ENCODE data around the gene GALNT12.

GALNT12 gene

DNA sequence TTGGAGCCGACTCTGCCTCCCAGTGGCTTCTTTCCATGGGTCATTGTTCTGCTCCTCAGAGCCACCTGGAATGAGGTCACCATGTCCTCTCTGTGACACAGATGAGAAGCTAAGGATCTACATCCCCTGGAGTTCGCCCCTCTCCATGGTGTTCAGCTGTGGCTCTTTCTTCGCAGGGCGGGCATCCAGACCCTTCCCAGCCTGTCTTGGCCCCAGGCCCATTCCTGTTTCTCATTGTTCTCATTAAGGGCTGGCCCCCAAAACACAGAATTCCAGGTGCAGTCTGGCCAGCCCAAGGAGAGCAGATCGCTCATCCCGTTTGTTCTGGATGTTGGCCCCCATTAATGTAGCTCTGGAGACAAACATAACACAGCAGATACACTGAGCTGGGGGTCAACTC is 69.8 kb downstream of the GALNT12 start:
- Histone ChIP-seq H3K9me3 (ENCODE audit: insufficient read depth, low read depth, low read length) (no peaks in the 10 kb centered on the region), H3K27me3 (ENCODE audit: insufficient read depth, low read length) (no peaks in the 10 kb centered on the region), H3K4me3 (ENCODE audit: low read length) (no peak overlapping the region), H3K9ac (ENCODE audit: low read depth, low read length) (no peak overlapping the region), H3K36me3 (ENCODE audit: insufficient read depth, low read length) (no peaks in the 10 kb centered on the region), H3K27ac (ENCODE audit: low read depth, low read length) (no peak overlapping the region), H3K4me1 (ENCODE audit: insufficient read depth, low read length) (no peaks in the 10 kb centered on the region)
- 95% methylated on average over 6 of the region's 6 CpGs for WGBS

DNA sequence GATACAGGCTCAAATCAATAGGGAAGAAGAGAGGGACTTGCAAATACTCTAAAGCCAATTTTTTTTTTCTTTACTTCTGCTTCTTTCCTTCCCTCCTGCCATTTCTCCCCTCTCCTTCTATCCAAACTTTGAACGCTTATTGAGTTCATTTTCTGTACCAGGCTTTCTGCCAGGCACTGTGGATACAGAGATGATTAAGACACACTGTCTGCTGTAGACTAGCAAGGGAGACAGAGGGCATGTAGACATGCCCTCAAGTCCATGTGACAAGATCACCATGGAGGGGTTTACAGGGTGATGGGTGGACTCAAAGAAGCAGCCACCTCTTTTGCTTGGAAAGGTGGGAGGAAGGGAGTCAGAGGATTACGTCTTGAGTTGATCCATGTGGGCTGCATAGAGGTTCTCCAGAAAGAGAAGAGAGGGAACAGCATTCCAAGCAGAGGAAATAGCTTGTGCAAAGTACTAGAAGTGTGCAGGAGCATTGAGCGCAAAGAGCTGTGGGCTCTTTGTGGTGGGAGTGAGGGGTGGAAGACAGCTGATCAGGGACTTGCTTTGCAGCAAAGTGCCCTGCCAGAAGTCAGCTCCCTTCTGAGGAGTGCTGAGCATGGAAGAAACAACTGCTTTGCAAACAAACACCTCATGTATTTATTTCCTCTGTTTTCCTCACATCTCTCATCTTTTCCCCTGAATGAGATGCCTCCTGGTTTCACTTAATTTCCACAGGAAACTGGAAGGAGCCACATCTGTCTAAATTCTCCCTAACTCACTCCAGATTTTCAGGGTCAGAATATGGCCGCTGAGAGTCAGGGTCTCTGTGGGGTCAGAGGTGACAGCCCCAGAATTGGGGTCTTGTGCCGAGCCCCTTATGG is 71.9 kb downstream of the GALNT12 start:
- Histone ChIP-seq H3K27me3 (ENCODE audit: insufficient read depth, low read length) (no peaks in the 10 kb centered on the region), H3K27ac (ENCODE audit: low read depth, low read length) (no peak overlapping the region), H3K36me3 (ENCODE audit: insufficient read depth, low read length) (no peaks in the 10 kb centered on the region), H3K4me3 (ENCODE audit: low read length) (no peak overlapping the region), H3K9ac (ENCODE audit: low read depth, low read length) (no peak overlapping the region), H3K4me1 (ENCODE audit: insufficient read depth, low read length) (no peaks in the 10 kb centered on the region), H3K9me3 (ENCODE audit: insufficient read depth, low read depth, low read length) (no peaks in the 10 kb centered on the region)
- 94% methylated on average over 5 of the region's 5 CpGs for WGBS

DNA sequence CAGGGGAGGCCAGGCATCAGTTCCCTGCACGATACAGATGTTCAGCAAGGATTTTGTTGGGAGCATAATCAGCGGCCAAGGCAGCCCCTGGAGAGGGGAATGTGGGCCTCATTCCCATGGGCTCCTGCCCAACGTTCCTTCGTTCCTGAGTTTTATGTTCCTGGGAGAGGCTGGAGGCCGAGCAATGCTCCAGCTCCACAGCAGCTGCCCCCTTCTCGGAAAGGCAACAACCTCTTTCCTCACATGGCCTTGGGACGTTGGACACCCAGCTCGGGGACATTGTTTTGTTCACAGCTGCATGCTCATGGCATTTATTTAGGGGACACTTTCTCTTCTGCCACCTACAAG is 72.5 kb downstream of the GALNT12 start:
- H3K4me3 ChIP-seq (ENCODE audit: low read length): no peak overlapping the region
- H3K9me3 ChIP-seq (ENCODE audit: insufficient read depth, low read depth, low read length): no peaks in the 10 kb centered on the region
- no peak overlapping the region for H3K27ac ChIP-seq (ENCODE audit: low read depth, low read length)
- H3K9ac ChIP-seq (ENCODE audit: low read depth, low read length): no peak overlapping the region
- no peaks in the 10 kb centered on the region for H3K4me1 ChIP-seq (ENCODE audit: insufficient read depth, low read length)
- no peaks in the 10 kb centered on the region for H3K27me3 ChIP-seq (ENCODE audit: insufficient read depth, low read length)
- no peaks in the 10 kb centered on the region for H3K36me3 ChIP-seq (ENCODE audit: insufficient read depth, low read length)
- WGBS: 93% methylated on average over 8 of the region's 8 CpGs

DNA sequence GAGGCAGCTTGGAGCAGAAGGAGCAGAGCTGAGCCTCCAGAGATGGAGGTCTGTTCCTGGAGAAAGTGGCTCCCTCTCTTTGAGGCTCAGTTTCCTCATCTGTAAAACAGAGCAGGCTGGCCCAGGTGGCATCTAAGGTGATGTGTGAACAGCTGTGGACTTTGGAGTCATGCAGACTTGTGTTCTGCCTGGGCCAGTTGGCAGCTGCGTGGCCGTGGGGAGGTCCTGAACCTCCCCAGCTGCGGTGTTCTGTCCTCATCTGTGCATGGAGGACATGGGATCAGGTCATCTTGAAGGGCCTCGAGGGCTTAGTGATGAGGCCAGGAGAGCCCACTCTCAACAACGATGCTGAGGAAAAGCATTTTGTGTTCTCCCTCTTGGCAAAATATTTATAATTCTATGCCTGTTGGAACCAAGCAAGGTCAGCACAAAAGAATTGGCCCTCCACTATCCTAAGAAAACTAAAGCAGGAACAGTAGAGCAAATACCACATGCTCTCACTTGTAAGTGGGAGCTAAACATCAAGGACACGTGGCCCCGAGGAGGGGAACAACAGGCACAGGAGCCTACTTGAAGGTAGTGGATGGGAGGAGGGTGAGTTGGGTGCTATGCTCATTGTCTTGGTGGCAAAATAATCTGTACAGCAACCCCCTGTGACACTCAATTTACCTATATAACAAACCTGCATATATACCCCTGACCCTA is 73.0 kb downstream of the GALNT12 start:
- Histone ChIP-seq H3K4me3 (ENCODE audit: low read length) (no peak overlapping the region), H3K27ac (ENCODE audit: low read depth, low read length) (no peak overlapping the region), H3K9ac (ENCODE audit: low read depth, low read length) (no peak overlapping the region), H3K36me3 (ENCODE audit: insufficient read depth, low read length) (no peaks in the 10 kb centered on the region), H3K9me3 (ENCODE audit: insufficient read depth, low read depth, low read length) (no peaks in the 10 kb centered on the region), H3K4me1 (ENCODE audit: insufficient read depth, low read length) (no peaks in the 10 kb centered on the region), H3K27me3 (ENCODE audit: insufficient read depth, low read length) (no peaks in the 10 kb centered on the region)
- WGBS: 89% methylated on average over 7 of the region's 7 CpGs

DNA sequence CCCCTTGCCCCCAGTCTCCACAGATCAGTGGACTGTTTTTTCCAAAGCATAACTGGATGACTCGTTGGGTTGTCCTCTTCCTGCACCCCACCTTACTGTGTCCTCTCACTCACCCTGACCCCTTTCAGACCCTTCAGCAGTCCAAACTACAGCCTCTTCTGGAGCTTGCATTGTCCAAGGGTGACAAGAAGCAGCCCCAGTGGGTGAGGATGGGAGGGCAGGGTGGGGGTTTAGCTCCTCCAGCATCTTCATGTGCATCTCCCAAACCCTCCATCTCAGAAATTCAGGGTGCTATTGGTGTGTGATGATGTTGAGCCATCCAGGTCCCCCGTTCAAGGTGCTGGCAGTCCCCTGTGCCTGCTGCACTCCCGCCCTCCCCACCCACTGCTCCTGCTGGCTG is 73.9 kb downstream of the GALNT12 start:
- Histone ChIP-seq H3K27ac (ENCODE audit: low read depth, low read length) (no peak overlapping the region), H3K4me1 (ENCODE audit: insufficient read depth, low read length) (no peaks in the 10 kb centered on the region), H3K9ac (ENCODE audit: low read depth, low read length) (no peak overlapping the region), H3K9me3 (ENCODE audit: insufficient read depth, low read depth, low read length) (no peaks in the 10 kb centered on the region), H3K27me3 (ENCODE audit: insufficient read depth, low read length) (no peaks in the 10 kb centered on the region), H3K4me3 (ENCODE audit: low read length) (no peak overlapping the region), H3K36me3 (ENCODE audit: insufficient read depth, low read length) (no peaks in the 10 kb centered on the region)
- WGBS: 94% methylated on average over 3 of the region's 3 CpGs

DNA sequence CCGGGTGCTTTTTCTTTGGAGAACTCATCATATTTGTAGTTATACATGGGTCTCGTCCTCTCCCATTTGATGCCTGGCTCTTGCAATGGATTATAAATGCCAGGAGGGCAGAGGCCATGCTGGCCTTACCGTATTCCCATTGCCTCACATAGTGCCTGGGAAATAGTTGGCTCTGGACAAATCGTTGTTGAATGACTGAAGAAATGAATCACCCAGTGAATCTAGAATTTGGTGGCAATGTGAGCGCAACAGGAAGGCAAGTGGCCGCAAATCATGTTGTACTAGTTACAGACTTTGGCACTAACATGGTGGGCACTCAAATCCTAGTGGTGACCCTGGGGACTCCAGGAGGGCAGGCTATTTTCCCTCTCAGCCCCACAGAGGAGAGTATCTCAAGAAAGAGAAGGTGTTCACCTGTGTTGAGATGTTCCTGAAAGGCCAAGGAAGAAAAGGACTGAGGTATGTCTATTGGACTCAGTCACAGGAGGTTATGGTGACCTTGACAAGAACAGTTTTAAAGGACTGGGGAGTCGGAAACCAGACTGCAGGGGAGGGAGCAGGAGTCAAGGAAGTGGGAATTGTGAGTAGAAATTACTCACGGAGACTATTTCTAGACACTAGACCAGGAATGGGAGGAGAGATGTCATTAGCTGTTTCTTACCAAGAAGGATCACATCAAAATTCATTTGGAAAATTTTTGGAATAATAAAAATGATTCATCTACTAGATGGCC is 74.5 kb downstream of the GALNT12 start:
- H3K27me3 ChIP-seq (ENCODE audit: insufficient read depth, low read length): no peaks in the 10 kb centered on the region
- 87% methylated on average over 8 of the region's 8 CpGs for WGBS

DNA sequence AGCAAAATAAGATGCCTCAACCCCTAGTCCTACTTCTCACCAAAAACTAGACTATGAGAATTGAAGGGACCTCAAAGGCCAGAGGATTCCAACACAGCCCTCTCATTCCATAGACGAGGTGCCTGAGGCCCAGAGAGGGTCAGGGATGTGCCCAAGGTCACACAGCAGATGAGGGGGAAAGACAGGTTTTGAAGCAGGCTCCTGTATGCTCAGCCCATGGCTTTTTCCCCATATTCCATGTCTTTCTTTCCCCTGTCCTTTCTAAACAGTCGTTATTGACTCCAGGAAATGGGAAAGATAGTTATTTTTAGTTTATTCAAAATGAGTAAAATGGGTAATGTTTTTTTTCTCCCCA is 75.1 kb downstream of the GALNT12 start:
- Histone ChIP-seq H3K4me3 (ENCODE audit: low read length) (no peak overlapping the region), H3K9me3 (ENCODE audit: insufficient read depth, low read depth, low read length) (no peaks in the 10 kb centered on the region), H3K36me3 (ENCODE audit: insufficient read depth, low read length) (no peaks in the 10 kb centered on the region), H3K4me1 (ENCODE audit: insufficient read depth, low read length) (no peaks in the 10 kb centered on the region), H3K9ac (ENCODE audit: low read depth, low read length) (no peak overlapping the region), H3K27me3 (ENCODE audit: insufficient read depth, low read length) (no peaks in the 10 kb centered on the region), H3K27ac (ENCODE audit: low read depth, low read length) (no peak overlapping the region)
- WGBS: 75% methylated on average over 1 of the region's 2 CpGs

More for the DNA sequence above, 74.5 kb downstream of the GALNT12 start:
- Histone ChIP-seq H3K27ac (ENCODE audit: low read depth, low read length) (no peak overlapping the region), H3K4me3 (ENCODE audit: low read length) (no peak overlapping the region), H3K9me3 (ENCODE audit: insufficient read depth, low read depth, low read length) (no peaks in the 10 kb centered on the region), H3K9ac (ENCODE audit: low read depth, low read length) (no peak overlapping the region), H3K4me1 (ENCODE audit: insufficient read depth, low read length) (no peaks in the 10 kb centered on the region), H3K36me3 (ENCODE audit: insufficient read depth, low read length) (no peaks in the 10 kb centered on the region)

DNA sequence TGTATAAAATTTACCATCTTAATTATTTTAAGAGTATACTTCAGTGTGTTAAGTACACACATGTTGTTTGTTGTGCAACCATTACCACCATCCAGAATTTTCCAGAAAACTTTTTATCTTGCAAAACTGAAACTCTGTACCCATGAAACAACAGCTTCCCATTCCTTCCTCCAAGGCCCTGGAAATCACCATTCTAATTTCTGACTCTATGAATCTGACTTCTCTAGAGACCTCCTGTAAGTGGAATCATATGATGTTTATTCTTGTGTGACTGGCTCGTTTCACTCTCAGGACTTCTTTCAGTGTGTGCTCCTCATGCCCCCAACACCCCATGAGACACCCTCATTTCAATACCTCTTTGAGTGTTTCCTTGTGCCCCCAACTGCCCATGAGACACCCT is 75.8 kb downstream of the GALNT12 start:
- WGBS: 89% methylated on average over 1 of the region's 1 CpG
- H3K27me3 ChIP-seq (ENCODE audit: insufficient read depth, low read length): no peaks in the 10 kb centered on the region

DNA sequence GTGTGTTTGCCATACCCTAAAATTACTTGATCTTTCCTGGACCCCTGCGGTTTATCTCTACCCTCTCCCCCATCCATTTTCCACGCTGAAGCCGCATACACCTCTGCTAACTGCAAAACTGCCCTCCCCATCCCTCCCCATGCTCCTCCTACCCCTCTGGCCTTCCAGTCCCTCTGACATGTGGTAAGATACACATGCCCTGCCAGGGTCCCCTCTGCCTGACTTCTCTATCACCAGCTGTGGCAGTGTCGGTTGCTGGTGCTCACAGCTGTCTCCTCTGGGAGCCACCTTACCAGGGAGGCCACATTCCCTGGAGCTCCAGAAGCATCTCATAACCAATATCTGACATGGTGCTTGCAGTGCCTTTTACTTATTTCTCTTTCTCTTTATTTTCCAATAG is 77.4 kb downstream of the GALNT12 start:
- H3K9ac ChIP-seq (ENCODE audit: low read depth, low read length): no peak overlapping the region
- no peaks in the 10 kb centered on the region for H3K9me3 ChIP-seq (ENCODE audit: insufficient read depth, low read depth, low read length)
- no peak overlapping the region for H3K4me3 ChIP-seq (ENCODE audit: low read length)
- no peak overlapping the region for H3K27ac ChIP-seq (ENCODE audit: low read depth, low read length)
- H3K4me1 ChIP-seq (ENCODE audit: insufficient read depth, low read length): no peaks in the 10 kb centered on the region
- H3K27me3 ChIP-seq (ENCODE audit: insufficient read depth, low read length): no peaks in the 10 kb centered on the region
- WGBS: 89% methylated on average over 4 of the region's 4 CpGs
- H3K36me3 ChIP-seq (ENCODE audit: insufficient read depth, low read length): no peaks in the 10 kb centered on the region

More for the DNA sequence above, 75.8 kb downstream of the GALNT12 start:
- H3K27ac ChIP-seq (ENCODE audit: low read depth, low read length): no peak overlapping the region
- H3K36me3 ChIP-seq (ENCODE audit: insufficient read depth, low read length): no peaks in the 10 kb centered on the region
- no peak overlapping the region for H3K4me3 ChIP-seq (ENCODE audit: low read length)
- no peaks in the 10 kb centered on the region for H3K4me1 ChIP-seq (ENCODE audit: insufficient read depth, low read length)
- H3K9me3 ChIP-seq (ENCODE audit: insufficient read depth, low read depth, low read length): no peaks in the 10 kb centered on the region
- H3K9ac ChIP-seq (ENCODE audit: low read depth, low read length): no peak overlapping the region

DNA sequence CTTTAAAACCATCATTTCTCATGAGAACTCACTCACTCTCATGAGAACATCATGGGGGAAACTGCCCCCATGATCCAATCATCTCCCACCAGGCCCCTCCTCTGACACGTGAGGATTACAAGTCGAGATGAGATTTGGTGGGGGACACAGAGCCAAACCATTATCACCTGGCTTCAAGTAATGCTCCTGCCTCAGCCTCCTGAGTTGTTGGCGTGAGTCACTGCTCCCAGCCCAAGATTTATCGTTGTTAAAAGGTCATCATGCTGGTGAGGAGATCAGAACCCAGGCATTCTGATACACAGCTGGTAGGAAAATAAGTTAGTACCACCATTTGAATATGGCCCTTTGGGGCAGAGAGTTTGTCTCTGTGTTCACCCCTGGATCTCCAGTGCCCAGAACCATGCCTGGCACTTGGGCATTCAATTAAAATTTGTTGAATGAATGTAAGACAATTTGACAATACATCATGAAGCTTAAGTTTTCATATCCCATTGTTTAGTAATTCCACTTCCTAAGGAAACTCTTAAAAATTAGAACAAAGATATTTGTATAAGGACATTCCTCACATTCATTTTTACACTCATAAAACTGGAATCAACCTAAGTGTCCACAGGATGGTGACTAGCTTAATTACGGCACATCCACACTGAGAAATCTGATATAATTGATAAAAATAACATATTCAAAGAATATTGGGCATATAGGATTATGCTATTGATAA is 78.3 kb downstream of the GALNT12 start:
- H3K9ac ChIP-seq (ENCODE audit: low read depth, low read length): no peak overlapping the region
- H3K4me1 ChIP-seq (ENCODE audit: insufficient read depth, low read length): no peaks in the 10 kb centered on the region
- no peaks in the 10 kb centered on the region for H3K9me3 ChIP-seq (ENCODE audit: insufficient read depth, low read depth, low read length)
- H3K27ac ChIP-seq (ENCODE audit: low read depth, low read length): no peak overlapping the region
- no peaks in the 10 kb centered on the region for H3K27me3 ChIP-seq (ENCODE audit: insufficient read depth, low read length)
- H3K4me3 ChIP-seq (ENCODE audit: low read length): no peak overlapping the region
- 93% methylated on average over 4 of the region's 5 CpGs for WGBS
- no peaks in the 10 kb centered on the region for H3K36me3 ChIP-seq (ENCODE audit: insufficient read depth, low read length)

Measured in HUES64 (cell line).